DMS 273 (cell line): ENCODE data around the gene VAV3.
A peak's percentile ranks its signal among the peaks of the same experiment; 100 is the strongest.

ENCODE experiments used
- DNase-seq: peaks from one replicate; lab custom pipeline; 2025; ENCODE audit not compliant: unreplicated experiment; lab: John Stamatoyannopoulos, UW

VAV3 gene

GRCh38 chr1:107936498-107937481 lies 28.2 kb downstream of the VAV3 start:
- DNase-seq: peak; percentile 80

- no peak for DNase-seq
These were observed 29.4 kb downstream of the VAV3 start for GRCh38 chr1:107935396-107936064.

- DNase-seq: no peak
These were observed 30.4 kb downstream of the VAV3 start for GRCh38 chr1:107934578-107934977.

GRCh38 chr1:107933736-107934135 lies 31.2 kb downstream of the VAV3 start:
- no peak for DNase-seq

- DNase-seq: no peak
These were observed 34.7 kb downstream of the VAV3 start for GRCh38 chr1:107930292-107930691.

GRCh38 chr1:107927820-107928219 lies 37.2 kb downstream of the VAV3 start:
- no peak for DNase-seq

GRCh38 chr1:107926436-107927080 lies 38.4 kb downstream of the VAV3 start:
- DNase-seq: peak; percentile 82

- DNase-seq: no peak
These were observed 39.4 kb downstream of the VAV3 start for GRCh38 chr1:107925565-107925964.

GRCh38 chr1:107920999-107921398 lies 44.0 kb downstream of the VAV3 start:
- DNase-seq: no peak

- no peak for DNase-seq
These were observed 44.4 kb downstream of the VAV3 start for GRCh38 chr1:107920561-107920960.

GRCh38 chr1:107919953-107920352 lies 45.0 kb downstream of the VAV3 start:
- no peak for DNase-seq

- DNase-seq: no peak
These were observed 50.7 kb downstream of the VAV3 start for GRCh38 chr1:107914119-107914765.

- DNase-seq: no peak
These were observed 52.3 kb downstream of the VAV3 start for GRCh38 chr1:107912656-107913055.

GRCh38 chr1:107900090-107900945 lies 64.7 kb downstream of the VAV3 start:
- DNase-seq: no peak

GRCh38 chr1:107899655-107900054 lies 65.3 kb downstream of the VAV3 start:
- no peak for DNase-seq

GRCh38 chr1:107897438-107898345 lies 67.3 kb downstream of the VAV3 start:
- DNase-seq: no peak

GRCh38 chr1:107896936-107897335 lies 68.0 kb downstream of the VAV3 start:
- DNase-seq: peak; percentile 47

GRCh38 chr1:107896401-107896800 lies 68.6 kb downstream of the VAV3 start:
- DNase-seq: no peak
